HG02973 (cell line): Measurements from ENCODE around the gene GALNT10.
A peak's percentile ranks its signal among the peaks of the same experiment; 100 is the strongest.

Source experiments
- ATAC-seq: cut with Tn5 transposase; IDR thresholded peaks from one replicate; pipeline ENCODE4 v1.9.1; 2021; ENCODE audit warnings: moderate library complexity; ENCODE audit not compliant: unreplicated experiment

GALNT10 gene

GRCh38 chr5:154372661-154373060 lies 182.1 kb downstream of the GALNT10 start:
- ATAC-seq, result no peak

GRCh38 chr5:154373326-154373725 lies 182.8 kb downstream of the GALNT10 start:
- no peak for ATAC-seq

GRCh38 chr5:154373729-154374179 lies 183.2 kb downstream of the GALNT10 start:
- ATAC-seq, result no peak

GRCh38 chr5:154374264-154374663 lies 183.7 kb downstream of the GALNT10 start:
- ATAC-seq, result no peak

GRCh38 chr5:154375329-154376008 lies 184.9 kb downstream of the GALNT10 start:
- ATAC-seq, result no peak

- ATAC-seq, result no peak
These were observed 185.9 kb downstream of the GALNT10 start for GRCh38 chr5:154376481-154376880.

GRCh38 chr5:154377754-154378533 lies 187.4 kb downstream of the GALNT10 start:
- ATAC-seq, result no peak

GRCh38 chr5:154380263-154380662 lies 189.7 kb downstream of the GALNT10 start:
- ATAC-seq, result no peak

GRCh38 chr5:154384480-154385235 lies 194.1 kb downstream of the GALNT10 start:
- ATAC-seq, result peak; percentile 98

- peak; percentile 22 for ATAC-seq
These were observed 194.6 kb downstream of the GALNT10 start for GRCh38 chr5:154385236-154385512.

- ATAC-seq, result no peak
These were observed 196.6 kb downstream of the GALNT10 start for GRCh38 chr5:154386952-154387629.

- ATAC-seq, result no peak
These were observed 198.3 kb downstream of the GALNT10 start for GRCh38 chr5:154388842-154389241.

GRCh38 chr5:154390096-154390495 lies 199.6 kb downstream of the GALNT10 start:
- ATAC-seq, result no peak

GRCh38 chr5:154390746-154391359 lies 200.3 kb downstream of the GALNT10 start:
- ATAC-seq, result no peak

- ATAC-seq, result no peak
These were observed 201.3 kb downstream of the GALNT10 start for GRCh38 chr5:154391788-154392187.

GRCh38 chr5:154393850-154394249 lies 203.3 kb downstream of the GALNT10 start:
- ATAC-seq, result no peak

- no peak for ATAC-seq
These were observed 203.8 kb downstream of the GALNT10 start for GRCh38 chr5:154394307-154394706.

- ATAC-seq, result peak; percentile 42
These were observed 205.0 kb downstream of the GALNT10 start for GRCh38 chr5:154395407-154396106.

- no peak for ATAC-seq
These were observed 205.6 kb downstream of the GALNT10 start for GRCh38 chr5:154396128-154396527.
